Measurements from ENCODE around the gene IGFBP7. TPM values are rescaled to one million over a fixed set of nuclear protein-coding genes. Genes with fewer than 3 reads are reported as not detected.

IGFBP7 gene
- total RNA-seq, 2 experiments from 2014 or later: not detected

DNA sequence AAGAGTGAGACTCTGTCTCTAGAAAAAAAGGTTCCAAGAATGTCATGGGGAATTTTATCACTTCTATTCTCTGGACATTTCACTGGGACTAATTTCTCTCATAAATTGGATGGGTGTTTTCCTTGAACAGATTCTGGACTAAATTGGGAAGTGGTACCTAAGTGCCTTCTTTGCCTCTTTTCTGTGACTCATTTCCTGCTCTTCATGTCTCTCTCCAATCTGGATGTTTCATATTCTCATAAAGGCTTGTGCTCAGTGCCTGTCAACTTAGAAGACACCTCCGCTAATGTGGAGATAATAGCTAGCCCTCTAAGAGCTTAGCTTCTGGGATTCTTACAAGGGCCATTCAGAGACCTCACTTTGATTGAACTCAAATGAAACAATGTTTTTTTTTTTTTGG lies 38.0 kb upstream of the IGFBP7 start:
- no peak overlapping the region for H3K27ac Mint-ChIP-seq
- peaks cover 6% of the 10 kb centered on the region for H3K27me3 Mint-ChIP-seq
- no peaks in the 10 kb centered on the region for H3K36me3 Mint-ChIP-seq (ENCODE audit: low read depth)
- H3K4me3 Mint-ChIP-seq: no peak overlapping the region
- H3K4me1 Mint-ChIP-seq: no peaks in the 10 kb centered on the region
- POLR2A ChIA-PET: interaction anchor here (1.4 kb wide), 1 partner anchor 15 kb away, joined by 3 read pairs; no protein-coding TSS in a partner anchor
- CTCF ChIA-PET: interaction anchor here (2.8 kb wide), 1 partner anchor 15 kb away, joined by 15 read pairs; no protein-coding TSS in a partner anchor
- H3K9me3 Mint-ChIP-seq: no peaks in the 10 kb centered on the region
- DNase-seq: no peak

DNA sequence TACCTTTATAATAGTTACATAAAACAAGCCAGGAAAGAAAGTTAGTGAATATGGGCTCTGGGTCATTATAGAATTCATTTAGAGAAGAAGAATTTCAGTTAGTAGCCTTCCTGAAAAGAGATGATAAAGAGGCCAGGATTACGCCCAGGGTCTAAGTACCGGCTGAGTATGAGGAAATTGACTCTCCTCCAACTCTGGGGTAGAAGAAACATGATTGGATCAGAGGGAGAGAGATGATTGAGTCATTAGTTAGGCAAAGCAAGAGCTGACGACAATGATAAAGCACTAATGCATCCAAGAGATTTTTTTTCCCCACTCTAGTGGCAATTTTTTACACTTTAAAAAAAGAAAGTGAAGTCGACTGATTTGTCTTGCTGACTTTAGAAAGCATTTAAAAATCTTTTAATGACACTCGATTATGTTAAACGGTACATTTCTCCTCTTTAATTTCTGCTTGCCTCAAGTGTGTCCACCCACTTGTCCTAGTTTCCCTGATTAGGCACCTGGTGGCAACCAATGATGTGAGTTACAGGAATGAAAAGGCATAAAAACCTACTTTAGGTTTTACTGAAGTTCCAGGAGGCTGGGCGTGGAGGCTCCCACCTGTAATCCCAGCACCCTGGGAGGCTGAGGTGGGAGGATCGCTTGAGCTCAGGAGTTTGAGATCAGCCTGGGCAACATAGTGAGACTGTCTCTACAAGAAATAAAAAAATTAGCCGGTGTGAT lies 37.3 kb upstream of the IGFBP7 start:
- DNase-seq: no peak
- Mint-ChIP-seq H3K4me1 (no peaks in the 10 kb centered on the region), H3K36me3 (ENCODE audit: low read depth) (no peaks in the 10 kb centered on the region), H3K9me3 (no peaks in the 10 kb centered on the region), H3K27ac (no peak overlapping the region), H3K27me3 (peaks cover 9% of the 10 kb centered on the region), H3K4me3 (no peak overlapping the region)
- CTCF ChIA-PET: interaction anchor here (2.8 kb wide), 1 partner anchor 16 kb away, joined by 15 read pairs; no protein-coding TSS in a partner anchor
- POLR2A ChIA-PET: no interaction called here

DNA sequence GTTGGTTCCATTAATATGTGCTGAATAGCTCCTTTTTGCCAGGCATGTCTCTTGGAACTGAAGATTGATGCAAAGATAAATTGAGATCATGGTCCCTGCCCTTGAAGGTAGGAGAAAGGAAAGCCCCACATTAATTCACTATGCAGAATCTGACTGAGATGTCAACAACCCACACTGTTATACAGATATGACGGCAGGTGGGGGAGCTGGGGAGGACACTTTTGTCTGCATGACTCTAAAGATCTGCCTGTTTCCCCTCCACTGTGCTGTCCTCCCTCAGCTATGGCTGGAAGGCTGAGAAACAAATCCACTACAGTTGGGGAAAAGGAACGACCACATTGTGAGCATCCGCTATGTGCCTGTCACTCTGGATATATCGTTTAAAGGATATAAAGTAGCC lies 36.3 kb upstream of the IGFBP7 start:
- CTCF ChIA-PET: interaction anchor here (2.0 kb wide), 1 partner anchor 17 kb away, joined by 12 read pairs; no protein-coding TSS in a partner anchor

DNA sequence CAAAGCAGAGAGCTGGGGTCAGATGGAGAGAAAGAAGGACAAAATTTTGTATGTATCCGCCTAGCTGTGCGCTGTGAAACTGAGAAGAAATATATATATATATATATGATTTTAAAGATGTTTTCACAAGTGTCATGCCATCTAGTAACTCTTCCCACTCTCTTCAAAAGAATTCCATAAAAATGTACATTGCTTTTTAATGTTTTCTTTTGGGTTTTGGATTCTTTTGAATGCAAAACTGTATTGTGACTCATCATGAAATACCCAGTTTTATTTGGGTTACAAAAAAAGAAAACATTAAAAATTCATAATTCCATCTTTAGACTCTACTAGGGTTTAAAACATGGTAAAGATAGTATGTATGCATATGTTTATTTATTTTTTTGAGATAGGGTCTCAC lies 34.3 kb upstream of the IGFBP7 start:
- Mint-ChIP-seq H3K9me3 (no peaks in the 10 kb centered on the region), H3K27ac (no peak overlapping the region), H3K36me3 (ENCODE audit: low read depth) (no peaks in the 10 kb centered on the region), H3K4me1 (no peaks in the 10 kb centered on the region), H3K4me3 (no peak overlapping the region), H3K27me3 (peaks cover 8% of the 10 kb centered on the region)
- no peak for DNase-seq
- ChIA-PET CTCF (interaction anchor here (2.0 kb wide), 1 partner anchor 19 kb away, joined by 12 read pairs; no protein-coding TSS in a partner anchor), POLR2A (no interaction called here)

More for the DNA sequence above, 36.3 kb upstream of the IGFBP7 start:
- Mint-ChIP-seq H3K27me3 (peaks cover 9% of the 10 kb centered on the region), H3K27ac (no peak overlapping the region), H3K4me1 (no peaks in the 10 kb centered on the region), H3K4me3 (no peak overlapping the region), H3K36me3 (ENCODE audit: low read depth) (no peaks in the 10 kb centered on the region), H3K9me3 (no peaks in the 10 kb centered on the region)
- POLR2A ChIA-PET: no interaction called here
- no peak for DNase-seq

DNA sequence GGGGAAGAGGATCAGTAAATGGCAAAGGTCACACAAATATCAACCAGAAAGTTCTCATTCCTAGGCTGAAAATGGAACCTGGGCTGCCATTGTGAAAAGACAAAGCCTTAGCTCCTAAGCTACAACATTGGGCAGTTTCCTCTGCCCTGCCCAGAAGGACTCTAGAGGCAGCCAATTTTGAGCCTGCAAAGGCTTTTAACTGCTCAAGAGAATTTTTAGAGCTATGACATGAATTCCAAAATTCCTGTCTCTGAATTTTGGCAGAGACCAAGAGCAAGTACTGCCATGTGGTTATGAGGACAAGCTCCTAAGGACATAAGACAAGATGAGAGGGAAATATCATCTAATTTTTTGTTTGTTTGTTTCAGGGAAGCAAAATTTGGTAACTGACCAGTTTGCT lies 29.6 kb upstream of the IGFBP7 start:
- Mint-ChIP-seq H3K36me3 (ENCODE audit: low read depth) (no peaks in the 10 kb centered on the region), H3K4me3 (no peak overlapping the region), H3K27ac (no peak overlapping the region), H3K4me1 (no peaks in the 10 kb centered on the region), H3K27me3 (peaks cover 7% of the 10 kb centered on the region), H3K9me3 (peaks cover 2% of the 10 kb centered on the region)
- CTCF ChIA-PET: interaction anchor here (0.8 kb wide), 1 partner anchor 23 kb away, joined by 4 read pairs; no protein-coding TSS in a partner anchor
- DNase-seq: no peak
- POLR2A ChIA-PET: no interaction called here

DNA sequence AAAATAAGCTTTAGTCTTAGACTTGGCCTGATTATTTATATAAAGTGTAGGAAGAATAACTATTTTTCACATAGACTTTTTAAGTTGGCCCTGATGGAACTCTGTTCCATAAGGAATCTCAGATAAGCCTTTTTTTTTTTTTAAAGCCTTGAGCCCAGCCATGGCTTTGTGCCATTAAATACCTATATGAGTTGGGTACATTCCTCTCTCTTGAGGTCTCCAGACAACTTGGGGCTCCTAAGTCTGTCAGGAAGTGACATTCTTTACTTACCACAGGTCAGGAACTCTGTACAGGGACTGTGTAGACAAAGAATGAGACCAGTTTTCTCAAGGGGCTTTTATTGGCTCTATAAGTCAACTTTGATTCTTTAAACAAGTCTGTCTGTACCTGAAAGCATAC lies 27.1 kb upstream of the IGFBP7 start:
- peaks cover 2% of the 10 kb centered on the region for H3K9me3 Mint-ChIP-seq
- CTCF ChIA-PET: interaction anchor here (1.1 kb wide), 1 partner anchor 26 kb away, joined by 7 read pairs; no protein-coding TSS in a partner anchor

DNA sequence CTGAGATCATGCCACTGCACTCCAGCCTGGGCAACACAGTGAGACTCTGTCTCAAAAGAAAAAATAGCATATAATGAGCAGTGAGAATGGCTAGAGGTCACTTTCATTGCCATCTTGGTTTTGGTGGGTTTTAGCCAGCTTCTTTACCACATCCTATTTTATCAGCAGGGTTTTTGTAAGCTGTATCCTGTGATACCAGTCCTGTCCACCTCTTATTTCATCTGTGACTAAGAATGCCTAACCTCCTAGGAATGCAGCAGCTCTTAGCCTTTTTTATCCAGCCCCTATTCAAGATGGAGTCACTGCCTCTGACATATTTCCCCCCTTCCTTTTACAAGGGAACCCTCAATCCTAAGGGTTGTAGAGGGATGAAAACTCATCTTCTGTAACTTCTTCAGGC lies 26.1 kb upstream of the IGFBP7 start:
- ChIA-PET POLR2A (no interaction called here), CTCF (no interaction called here)
- Mint-ChIP-seq H3K4me1 (no peaks in the 10 kb centered on the region), H3K4me3 (no peak overlapping the region), H3K36me3 (ENCODE audit: low read depth) (no peaks in the 10 kb centered on the region), H3K27me3 (peaks cover 4% of the 10 kb centered on the region), H3K9me3 (peaks cover 2% of the 10 kb centered on the region), H3K27ac (no peak overlapping the region)
- no peak for DNase-seq

More for the DNA sequence above, 27.1 kb upstream of the IGFBP7 start:
- Mint-ChIP-seq H3K4me3 (no peak overlapping the region), H3K27ac (no peak overlapping the region), H3K27me3 (peaks cover 4% of the 10 kb centered on the region), H3K4me1 (no peaks in the 10 kb centered on the region), H3K36me3 (ENCODE audit: low read depth) (no peaks in the 10 kb centered on the region)
- POLR2A ChIA-PET: no interaction called here
- DNase-seq: no peak

DNA sequence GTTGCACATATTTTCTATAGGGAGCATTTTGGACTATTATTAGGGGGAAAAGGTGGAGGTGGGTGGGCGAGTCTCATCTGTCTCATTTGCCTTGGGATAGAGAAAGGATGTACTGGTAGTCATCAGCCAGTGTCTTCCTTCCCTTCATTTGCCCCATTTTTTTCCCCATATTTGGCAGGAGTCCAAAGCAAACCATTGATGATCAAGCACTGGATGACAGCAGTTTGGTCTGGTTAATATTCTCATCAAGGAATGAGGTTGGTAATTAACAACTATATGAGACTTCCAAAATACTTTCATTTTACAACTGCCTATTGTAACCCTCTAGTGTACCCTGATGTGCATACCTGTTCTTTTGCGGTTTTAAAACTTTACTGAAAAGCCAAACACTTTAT lies 22.6 kb upstream of the IGFBP7 start:
- DNase-seq: no peak
- ChIA-PET CTCF (no interaction called here), POLR2A (no interaction called here)
- no peak overlapping the region for H3K27ac Mint-ChIP-seq
- H3K4me3 Mint-ChIP-seq: no peak overlapping the region
- no peaks in the 10 kb centered on the region for H3K36me3 Mint-ChIP-seq (ENCODE audit: low read depth)
- H3K27me3 Mint-ChIP-seq: peaks cover 7% of the 10 kb centered on the region
- H3K9me3 Mint-ChIP-seq: no peaks in the 10 kb centered on the region
- H3K4me1 Mint-ChIP-seq: no peaks in the 10 kb centered on the region

DNA sequence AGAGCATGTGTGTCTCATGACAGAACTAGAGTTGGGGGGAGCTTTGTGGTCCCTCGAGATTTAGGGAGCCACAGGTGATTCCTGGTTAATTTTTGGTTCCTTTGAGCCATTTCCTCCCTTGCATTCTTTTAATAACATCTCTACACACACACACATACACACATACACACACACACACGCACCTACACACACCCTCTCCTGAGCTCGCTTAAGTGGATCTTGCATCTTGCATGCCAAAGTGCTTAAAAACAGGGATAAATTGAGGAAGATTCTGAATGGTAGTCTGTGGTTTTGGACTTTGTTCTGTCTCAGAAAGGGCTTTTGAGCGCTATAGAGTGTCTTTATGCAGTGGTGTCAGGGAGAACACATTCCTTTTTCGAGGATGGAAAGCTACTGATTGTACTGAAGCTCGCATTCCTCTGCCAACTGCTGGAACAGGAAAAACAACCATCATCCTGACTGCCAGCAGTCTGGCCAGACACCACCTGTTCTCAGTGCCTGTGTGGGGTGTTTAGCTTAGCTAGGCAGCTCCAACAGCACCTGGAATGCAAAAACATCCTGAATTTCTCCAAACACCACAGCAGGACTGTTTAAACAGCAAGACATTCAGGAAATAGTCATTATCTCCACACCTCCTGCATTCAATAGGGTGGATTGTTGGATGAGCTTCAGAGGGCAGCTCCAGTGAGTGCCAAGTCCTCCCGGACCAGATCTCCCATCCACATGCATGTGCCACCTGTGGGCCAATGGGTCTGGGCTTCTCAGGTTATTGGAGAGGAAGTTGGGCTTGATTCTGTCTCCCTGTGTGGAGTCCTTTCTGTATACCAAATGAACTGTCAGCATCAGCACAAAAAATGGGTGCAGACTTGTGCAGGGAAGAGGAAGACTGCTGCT lies 21.9 kb upstream of the IGFBP7 start:
- Mint-ChIP-seq H3K27ac (no peak overlapping the region), H3K4me3 (no peak overlapping the region), H3K4me1 (no peaks in the 10 kb centered on the region), H3K36me3 (ENCODE audit: low read depth) (no peaks in the 10 kb centered on the region), H3K27me3 (peaks cover 7% of the 10 kb centered on the region), H3K9me3 (peaks cover 2% of the 10 kb centered on the region)
- ChIA-PET POLR2A (no interaction called here), CTCF (interaction anchor here (1.1 kb wide), 1 partner anchor 31 kb away, joined by 4 read pairs; no protein-coding TSS in a partner anchor)
- no peak for DNase-seq

DNA sequence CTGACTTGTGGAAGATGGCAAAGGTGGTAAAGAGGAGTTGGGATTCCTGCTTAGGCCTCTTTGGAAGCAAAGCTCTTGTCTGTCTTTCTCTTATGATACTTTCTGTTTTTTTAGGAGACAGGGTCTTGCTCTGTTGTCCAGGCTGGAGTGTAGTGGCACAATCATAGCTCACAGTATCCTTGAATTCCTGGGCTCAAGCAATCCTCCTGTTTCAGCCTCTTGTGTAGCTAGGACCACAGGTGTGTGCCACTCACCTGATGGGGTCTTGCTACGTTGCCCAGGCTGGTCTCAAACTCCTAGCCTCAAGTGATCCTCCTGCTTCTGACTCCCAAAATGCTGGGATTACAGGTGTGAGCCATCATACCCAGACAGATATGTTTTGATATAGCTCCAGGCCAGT lies 19.3 kb upstream of the IGFBP7 start:
- no peak for DNase-seq
- peaks cover 8% of the 10 kb centered on the region for H3K9me3 Mint-ChIP-seq
- CTCF ChIA-PET: interaction anchor here (1.2 kb wide), 1 partner anchor 34 kb away, joined by 3 read pairs; no protein-coding TSS in a partner anchor
- peaks cover 7% of the 10 kb centered on the region for H3K27me3 Mint-ChIP-seq
- no peaks in the 10 kb centered on the region for H3K4me1 Mint-ChIP-seq
- POLR2A ChIA-PET: no interaction called here
- no peaks in the 10 kb centered on the region for H3K36me3 Mint-ChIP-seq (ENCODE audit: low read depth)
- H3K4me3 Mint-ChIP-seq: no peak overlapping the region
- H3K27ac Mint-ChIP-seq: no peak overlapping the region

DNA sequence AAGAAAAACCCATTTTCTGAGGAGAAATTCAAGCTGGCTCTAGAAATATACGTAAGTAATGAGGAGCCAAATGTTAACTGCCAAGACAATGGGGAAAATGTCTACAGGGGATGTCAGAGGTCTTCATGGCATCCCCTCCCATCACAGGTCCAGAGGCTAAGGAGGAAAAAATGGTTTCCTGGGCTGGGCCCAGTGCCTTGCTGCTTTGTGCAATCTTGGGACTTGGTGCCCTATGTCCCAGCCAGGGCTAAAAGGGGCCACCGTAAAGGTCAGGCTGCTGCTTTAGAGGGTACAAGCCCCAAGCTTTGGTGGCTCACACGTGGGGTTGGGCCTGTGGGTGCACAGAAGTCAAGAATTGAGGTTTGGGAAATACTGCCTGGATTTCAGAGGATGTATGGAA lies 17.2 kb upstream of the IGFBP7 start:
- H3K9me3 Mint-ChIP-seq: peaks cover 8% of the 10 kb centered on the region
- no peak overlapping the region for H3K4me3 Mint-ChIP-seq
- H3K36me3 Mint-ChIP-seq (ENCODE audit: low read depth): no peaks in the 10 kb centered on the region
- ChIA-PET POLR2A (no interaction called here), CTCF (no interaction called here)
- no peaks in the 10 kb centered on the region for H3K4me1 Mint-ChIP-seq
- peaks cover 5% of the 10 kb centered on the region for H3K27me3 Mint-ChIP-seq
- H3K27ac Mint-ChIP-seq: no peak overlapping the region
- DNase-seq: no peak

DNA sequence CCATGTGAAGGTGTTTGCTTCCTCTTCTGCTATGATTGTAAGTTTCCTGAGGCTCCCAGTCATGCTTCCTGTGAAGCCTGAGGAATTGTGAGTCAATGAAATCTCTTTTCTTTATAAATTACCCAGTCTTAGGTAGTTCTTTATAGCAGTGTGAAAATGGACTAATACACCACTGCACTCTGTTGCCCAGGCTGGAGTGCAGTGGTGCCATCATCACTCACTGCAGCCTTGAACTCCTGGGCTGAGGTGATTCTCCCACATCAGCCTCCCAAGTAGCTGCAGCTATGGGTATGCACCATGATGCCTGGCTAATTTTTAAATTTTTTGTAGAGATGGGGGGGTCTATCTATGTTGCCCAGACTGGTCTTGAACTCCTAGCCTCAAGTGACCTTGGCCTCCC lies 15.8 kb upstream of the IGFBP7 start:
- Mint-ChIP-seq H3K27me3 (peaks cover 5% of the 10 kb centered on the region), H3K36me3 (ENCODE audit: low read depth) (no peaks in the 10 kb centered on the region), H3K27ac (no peak overlapping the region), H3K9me3 (peaks cover 8% of the 10 kb centered on the region), H3K4me1 (no peaks in the 10 kb centered on the region), H3K4me3 (no peak overlapping the region)
- DNase-seq: no peak
- POLR2A ChIA-PET: no interaction called here
- CTCF ChIA-PET: no interaction called here

DNA sequence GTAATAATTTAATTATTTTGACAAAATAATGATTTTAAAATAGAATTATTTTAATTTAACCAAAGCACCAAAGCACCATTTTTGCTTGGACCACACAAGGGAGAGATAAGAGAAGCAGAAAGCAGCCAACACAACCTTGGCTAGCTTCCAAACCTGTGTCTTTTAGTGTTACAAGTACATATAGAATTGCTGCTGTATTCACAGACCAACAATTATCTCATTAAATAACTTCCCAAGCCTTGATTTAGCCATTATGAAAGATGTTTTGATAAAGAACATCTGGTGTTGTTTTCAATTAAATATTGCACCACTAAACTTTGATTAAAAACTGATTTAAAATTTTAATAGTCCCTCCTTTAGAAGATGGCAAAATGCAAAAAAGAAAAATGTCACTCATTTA lies 14.0 kb upstream of the IGFBP7 start:
- DNase-seq: no peak
- ChIA-PET POLR2A (no interaction called here), CTCF (no interaction called here)
- peaks cover 8% of the 10 kb centered on the region for H3K9me3 Mint-ChIP-seq
- H3K36me3 Mint-ChIP-seq (ENCODE audit: low read depth): no peaks in the 10 kb centered on the region
- H3K4me3 Mint-ChIP-seq: no peak overlapping the region
- H3K4me1 Mint-ChIP-seq: no peaks in the 10 kb centered on the region
- no peak overlapping the region for H3K27ac Mint-ChIP-seq
- H3K27me3 Mint-ChIP-seq: peaks cover 5% of the 10 kb centered on the region
